ENCODE data around the gene ALDH2.

Gene ALDH2

GRCh38 chr12:111841750-111842555 is 75.2 kb downstream of the ALDH2 start, which contains the start of gene MAPKAPK5:
TSS of gene MAPKAPK5 (plus strand) at chr12:111842228. CDS start at chr12:111842734, 506 bp downstream.
- Mint-ChIP-seq H3K36me3 (ENCODE audit: low read depth) (peaks cover 47% of the 10 kb centered on the region), H3K4me1 (peaks cover 57% of the 10 kb centered on the region), H3K27ac (peak within 1 kb of the TSS; percentile 99), H3K4me3 (peak within 1 kb of the TSS; percentile 96), H3K9me3 (no peaks in the 10 kb centered on the region), H3K27me3 (no peaks in the 10 kb centered on the region)
- ATAC-seq, result peak; percentile 90
- DNase-seq, result peak; percentile 98

GRCh38 chr12:111842556-111843396 is 76.0 kb downstream of the ALDH2 start:
- peak overlapping the region; percentile 94 for H3K27ac Mint-ChIP-seq
- H3K36me3 Mint-ChIP-seq (ENCODE audit: low read depth), result peaks cover 52% of the 10 kb centered on the region
- DNase-seq, result peak; percentile 51
- peaks cover 62% of the 10 kb centered on the region for H3K4me1 Mint-ChIP-seq
- no peaks in the 10 kb centered on the region for H3K9me3 Mint-ChIP-seq
- H3K4me3 Mint-ChIP-seq, result peak overlapping the region; percentile 96
- peak; percentile 25 for ATAC-seq
- H3K27me3 Mint-ChIP-seq, result no peaks in the 10 kb centered on the region

GRCh38 chr12:111846016-111846415 is 79.3 kb downstream of the ALDH2 start:
- Mint-ChIP-seq H3K4me3 (no peak overlapping the region), H3K9me3 (no peaks in the 10 kb centered on the region), H3K27ac (no peak overlapping the region), H3K4me1 (peaks cover 52% of the 10 kb centered on the region), H3K27me3 (no peaks in the 10 kb centered on the region), H3K36me3 (ENCODE audit: low read depth) (peaks cover 47% of the 10 kb centered on the region)
- DNase-seq (no peak), ATAC-seq (no peak)

GRCh38 chr12:111850526-111850925 is 83.8 kb downstream of the ALDH2 start:
- peaks cover 34% of the 10 kb centered on the region for H3K4me1 Mint-ChIP-seq
- no peak overlapping the region for H3K27ac Mint-ChIP-seq
- H3K27me3 Mint-ChIP-seq, result no peaks in the 10 kb centered on the region
- no peak for ATAC-seq
- peak overlapping the region; percentile 6 for H3K4me3 Mint-ChIP-seq
- H3K9me3 Mint-ChIP-seq, result no peaks in the 10 kb centered on the region
- no peak for DNase-seq
- H3K36me3 Mint-ChIP-seq (ENCODE audit: low read depth), result peaks cover 49% of the 10 kb centered on the region

GRCh38 chr12:111858186-111858585 is 91.5 kb downstream of the ALDH2 start:
- no peak for DNase-seq
- Mint-ChIP-seq H3K27me3 (no peaks in the 10 kb centered on the region), H3K4me1 (peaks cover 25% of the 10 kb centered on the region), H3K36me3 (ENCODE audit: low read depth) (peaks cover 28% of the 10 kb centered on the region), H3K27ac (no peak overlapping the region), H3K4me3 (no peak overlapping the region), H3K9me3 (no peaks in the 10 kb centered on the region)
- no peak for ATAC-seq

- ATAC-seq, result no peak
- Mint-ChIP-seq H3K4me1 (peaks cover 25% of the 10 kb centered on the region), H3K4me3 (no peak overlapping the region), H3K27ac (no peak overlapping the region), H3K36me3 (ENCODE audit: low read depth) (peaks cover 28% of the 10 kb centered on the region), H3K27me3 (no peaks in the 10 kb centered on the region), H3K9me3 (no peaks in the 10 kb centered on the region)
- DNase-seq, result no peak
These were observed 92.0 kb downstream of the ALDH2 start for GRCh38 chr12:111858778-111859177.

- H3K27ac Mint-ChIP-seq, result no peak overlapping the region
- no peaks in the 10 kb centered on the region for H3K27me3 Mint-ChIP-seq
- no peaks in the 10 kb centered on the region for H3K9me3 Mint-ChIP-seq
- DNase-seq, result no peak
- ATAC-seq, result no peak
- H3K4me3 Mint-ChIP-seq, result no peak overlapping the region
- peaks cover 9% of the 10 kb centered on the region for H3K4me1 Mint-ChIP-seq
- peaks cover 35% of the 10 kb centered on the region for H3K36me3 Mint-ChIP-seq (ENCODE audit: low read depth)
These were observed 98.2 kb downstream of the ALDH2 start for GRCh38 chr12:111864913-111865312.

Measured in activated naive CD8-positive, alpha-beta T cell treated with anti-CD3 and anti-CD28 coated beads, Interleukin-2, amount 50 U/mL, for 24 hours (primary cell).